ENCODE results near the gene TMEM266.

- no peak for TF ChIP-seq ZNF274 (IDR thresholded peaks at IDR 0.05; ENCODE audit: low read depth, low read length)
- TF ChIP-seq SUZ12 (IDR thresholded peaks at IDR 0.05; ENCODE audit: extremely low read depth, insufficient read depth, insufficient read length): no peak
These were observed 57.4 kb downstream of the TMEM266 start for GRCh38 chr15:76117181-76117580.
